Activated CD4-positive, alpha-beta memory T cell treated with anti-CD3 and anti-CD28 coated beads for 36 hours (primary cell): ENCODE results near the gene C16orf90. TPM values are rescaled to one million over a fixed set of nuclear protein-coding genes. Genes with fewer than 3 reads are reported as not detected.
"Not testable (repeated sequence)": the region's sequence is repeated elsewhere in the genome, so short reads cannot be mapped to it uniquely, and the experiment has no call there.

Experiments
- CTCF ChIA-PET: fragments of 350-600 bp; sonication (Branson Sonifier 250); formaldehyde crosslinking; loops from one replicate; lab custom pipeline; 2021; ENCODE audit warnings: antibody characterized with exemption, inconsistent platforms; lab: Charles Lee
- POLR2A ChIA-PET: fragments of 350-600 bp; sonication (Branson Sonifier 250); formaldehyde crosslinking; loops from one replicate; lab custom pipeline; 2021; ENCODE audit warnings: antibody characterized with exemption; lab: Charles Lee
- DNase-seq: peaks from one replicate; pipeline ENCODE4 v3.0.0-alpha.2; 2020
- H3K27ac Mint-ChIP-seq: one replicate; pipeline ENCODE4 v1.8.0; 2021; ENCODE audit warnings: mixed read lengths
- H3K27me3 Mint-ChIP-seq: one replicate; pipeline ENCODE4 v1.8.0; 2021; ENCODE audit warnings: mixed read lengths
- H3K36me3 Mint-ChIP-seq: one replicate; pipeline ENCODE4 v1.8.0; 2021; ENCODE audit warnings: mixed read lengths
- H3K4me1 Mint-ChIP-seq: one replicate; pipeline ENCODE4 v1.8.0; 2021; ENCODE audit warnings: low read depth, mixed read lengths
- H3K4me3 Mint-ChIP-seq: one replicate; pipeline ENCODE4 v1.8.0; 2021; ENCODE audit warnings: mild to moderate bottlenecking, mixed read lengths
- H3K9me3 Mint-ChIP-seq: one replicate; pipeline ENCODE4 v1.8.0; 2021; ENCODE audit warnings: mixed read lengths
- intact Hi-C: fragments of 100-400 bp; cut with micrococcal nuclease; formaldehyde crosslinking; loops from one replicate; pipeline ENCODE4 v1.15.1; 2023
- total RNA-seq, 2 experiments: library from RNA; stranded (reverse); gene quantifications; one replicate each; pipeline ENCODE4 v1.2.3, GENCODE V29; 2021

The C16orf90 gene
- total RNA-seq, 2 experiments from 2014 or later = not detected

DNA sequence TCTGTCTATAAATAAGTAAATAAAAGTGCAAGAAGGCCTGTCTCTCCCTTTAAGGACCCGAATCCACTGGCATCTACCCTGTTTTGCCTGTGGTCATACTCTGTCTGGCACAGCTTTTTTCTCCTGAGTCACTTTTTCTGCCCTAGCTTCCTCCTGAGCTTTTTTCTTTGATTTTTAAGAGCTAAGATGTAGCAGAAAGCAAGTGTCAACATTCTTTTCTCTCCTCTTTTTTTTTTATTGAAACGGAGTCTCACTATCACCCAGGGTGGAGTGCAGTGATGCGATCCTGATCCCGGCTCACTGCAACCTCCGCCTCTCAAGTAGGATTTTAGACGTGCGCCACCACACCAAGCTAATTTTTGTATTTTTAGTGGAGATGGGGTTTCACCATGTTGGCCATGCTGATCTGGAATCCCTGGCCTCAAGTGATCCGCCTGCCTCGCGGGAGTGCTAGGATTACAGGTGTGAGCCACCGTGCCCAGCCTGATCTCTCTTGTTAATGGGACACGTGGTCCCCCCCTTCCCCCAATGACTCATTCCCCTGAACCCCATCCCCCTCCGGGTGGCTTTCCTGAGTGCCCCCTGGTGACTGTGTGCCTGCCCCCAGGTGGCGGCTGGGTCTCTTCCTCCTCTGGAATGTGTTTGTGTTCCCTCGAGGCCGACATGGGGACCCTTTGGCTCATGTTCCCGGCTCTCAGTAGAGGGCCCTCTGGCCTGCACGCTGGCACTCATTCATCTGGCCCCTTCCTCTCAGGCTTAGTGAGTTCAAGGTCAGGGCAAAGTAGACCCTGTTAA, 14.2 kb downstream of the C16orf90 start:
- Mint-ChIP-seq H3K27ac (no peak overlapping the region), H3K27me3 (no peaks in the 10 kb centered on the region), H3K4me1 (peaks cover 10% of the 10 kb centered on the region), H3K36me3 (peaks cover 22% of the 10 kb centered on the region), H3K9me3 (no peaks in the 10 kb centered on the region), H3K4me3 (no peak overlapping the region)
- intact Hi-C loops = no loop called here
- ChIA-PET POLR2A (no interaction called here), CTCF (no interaction called here)
- DNase-seq = no peak

DNA sequence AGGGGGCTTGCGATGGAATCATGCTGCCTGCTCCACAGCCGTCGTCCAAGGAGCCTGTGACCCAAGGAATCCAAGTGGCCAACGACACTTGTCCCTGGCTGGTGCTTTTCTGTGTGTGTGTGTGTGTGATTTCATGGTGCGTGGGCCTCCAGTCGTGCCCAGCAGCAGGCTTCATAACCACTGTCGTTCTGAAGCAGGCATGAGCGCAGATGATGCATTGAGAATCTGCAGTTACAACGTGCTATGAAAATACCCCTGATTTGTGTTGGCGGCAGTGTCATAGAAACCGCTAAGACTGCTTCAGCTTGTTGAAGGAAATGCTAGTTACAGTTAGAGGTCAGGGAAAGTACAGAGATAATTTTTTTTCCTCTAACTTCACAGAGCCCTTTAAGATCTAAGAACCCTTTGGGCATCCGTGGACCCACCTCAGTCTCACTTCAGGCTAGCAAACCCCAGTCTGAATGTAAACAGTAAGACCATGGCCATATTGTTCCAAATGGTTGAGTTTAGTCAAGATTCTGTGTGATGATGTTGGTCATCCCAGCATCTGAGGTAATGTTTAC, 15.6 kb downstream of the C16orf90 start:
- ChIA-PET CTCF (no interaction called here), POLR2A (no interaction called here)
- intact Hi-C loops = no loop called here
- peak overlapping the region; percentile 71 for H3K27ac Mint-ChIP-seq
- H3K4me1 Mint-ChIP-seq = peaks cover 14% of the 10 kb centered on the region
- no peak overlapping the region for H3K4me3 Mint-ChIP-seq
- no peaks in the 10 kb centered on the region for H3K27me3 Mint-ChIP-seq
- no peaks in the 10 kb centered on the region for H3K9me3 Mint-ChIP-seq
- peak; percentile 46 for DNase-seq
- H3K36me3 Mint-ChIP-seq = peaks cover 20% of the 10 kb centered on the region

DNA sequence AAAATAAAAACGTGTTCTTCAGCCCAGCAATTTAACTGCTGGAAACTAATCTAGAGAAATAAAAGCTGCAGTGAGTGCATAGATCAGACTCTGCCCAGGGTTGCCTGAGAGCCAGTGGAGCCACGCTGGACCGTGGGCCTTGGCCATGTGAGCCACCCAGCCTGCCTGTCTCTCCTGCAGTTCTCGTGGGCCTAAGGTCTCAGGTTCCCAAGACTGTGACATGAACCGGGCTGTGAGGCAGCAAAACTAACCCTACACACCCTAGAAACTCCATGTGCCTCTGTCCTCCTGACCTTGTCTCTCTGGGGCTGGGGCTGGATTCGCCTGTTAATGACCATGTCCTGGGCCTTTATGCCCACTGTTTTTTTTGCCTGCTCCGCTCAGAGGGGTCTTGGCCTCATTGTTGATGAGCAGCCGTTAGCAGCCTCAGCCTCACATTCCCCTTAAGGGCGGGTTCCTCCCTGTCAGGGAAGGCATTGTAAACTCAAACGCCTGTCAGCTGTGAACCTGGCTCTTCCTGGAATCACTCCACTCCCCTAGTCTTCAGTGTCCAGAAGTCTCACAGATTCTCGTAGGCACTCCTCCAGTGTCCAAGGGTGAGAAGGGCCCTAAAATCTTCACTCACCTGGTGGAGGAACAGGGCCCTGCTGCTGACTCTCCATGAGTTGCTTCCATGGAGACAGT, 16.9 kb downstream of the C16orf90 start:
- no peak for DNase-seq
- Mint-ChIP-seq H3K27ac (peak overlapping the region; percentile 33), H3K4me1 (peaks cover 14% of the 10 kb centered on the region), H3K27me3 (no peaks in the 10 kb centered on the region), H3K36me3 (peaks cover 19% of the 10 kb centered on the region), H3K9me3 (no peaks in the 10 kb centered on the region), H3K4me3 (no peak overlapping the region)
- intact Hi-C loops = no loop called here
- POLR2A ChIA-PET = no interaction called here
- CTCF ChIA-PET = no interaction called here

DNA sequence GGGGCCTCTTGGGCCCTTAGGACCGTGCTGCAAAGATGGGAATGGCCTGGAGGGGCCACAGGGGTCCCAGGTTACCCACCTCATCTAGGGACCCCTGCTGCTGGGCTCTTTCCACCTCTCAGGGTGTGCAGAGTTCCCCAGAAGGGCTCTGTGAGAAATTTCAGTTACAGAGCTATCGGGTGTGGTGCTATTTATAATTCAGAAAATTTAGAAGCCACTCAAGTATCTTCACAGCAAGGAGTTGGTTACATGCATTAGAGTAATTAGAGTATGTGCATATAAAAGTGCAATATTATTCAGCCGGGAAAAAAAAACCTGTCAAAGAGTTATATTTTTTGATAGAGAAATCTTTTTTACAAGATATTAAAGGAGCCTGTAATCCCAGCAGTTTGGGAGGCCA, 18.9 kb downstream of the C16orf90 start:
- Mint-ChIP-seq H3K4me1 (peaks cover 29% of the 10 kb centered on the region), H3K27ac (no peak overlapping the region), H3K36me3 (peaks cover 14% of the 10 kb centered on the region), H3K9me3 (peaks cover 2% of the 10 kb centered on the region), H3K4me3 (no peak overlapping the region), H3K27me3 (no peaks in the 10 kb centered on the region)
- intact Hi-C loops = no loop called here
- POLR2A ChIA-PET = no interaction called here
- DNase-seq = no peak
- CTCF ChIA-PET = no interaction called here

DNA sequence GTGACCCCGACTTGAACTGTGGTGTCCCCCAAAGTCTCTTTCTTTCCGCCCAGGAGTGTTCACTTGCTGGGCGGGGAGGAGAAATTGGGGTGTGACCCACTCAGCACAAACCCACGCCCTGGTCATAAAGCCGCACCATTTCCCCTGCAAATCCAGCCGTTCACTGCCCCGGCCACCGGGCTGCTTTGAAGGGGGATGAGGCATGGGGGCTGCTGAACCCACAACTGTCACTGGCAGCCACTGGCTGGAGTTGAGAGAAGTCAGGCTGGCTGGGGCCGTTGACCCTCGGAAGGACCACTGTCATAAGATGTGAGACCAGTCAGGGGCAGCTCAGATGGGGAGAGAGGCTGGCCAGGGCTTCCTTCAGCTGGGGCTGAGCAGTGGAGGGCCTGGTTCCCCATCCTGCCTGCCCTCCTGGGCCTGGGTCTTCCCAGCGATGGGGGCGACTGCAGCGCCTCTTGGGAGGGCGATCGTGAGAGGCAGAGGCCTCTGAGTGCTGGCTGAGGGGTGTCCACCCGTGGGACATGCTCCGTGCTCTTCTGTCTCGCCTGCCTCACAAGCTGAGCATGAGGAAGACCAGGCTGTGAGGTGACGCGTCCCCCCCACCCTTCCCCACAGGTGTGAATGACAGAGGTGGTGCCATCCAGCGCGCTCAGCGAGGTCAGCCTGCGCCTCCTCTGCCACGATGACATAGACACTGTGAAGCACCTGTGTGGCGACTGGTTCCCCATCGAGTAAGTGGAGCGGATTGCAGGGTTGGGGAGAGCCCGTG, 19.5 kb downstream of the C16orf90 start:
- no peak for DNase-seq
- H3K4me1 Mint-ChIP-seq = peaks cover 32% of the 10 kb centered on the region
- H3K4me3 Mint-ChIP-seq = no peak overlapping the region
- ChIA-PET POLR2A (no interaction called here), CTCF (no interaction called here)
- peaks cover 11% of the 10 kb centered on the region for H3K36me3 Mint-ChIP-seq
- H3K27ac Mint-ChIP-seq = no peak overlapping the region
- H3K9me3 Mint-ChIP-seq = peaks cover 2% of the 10 kb centered on the region
- H3K27me3 Mint-ChIP-seq = no peaks in the 10 kb centered on the region
- intact Hi-C loops = no loop called here

DNA sequence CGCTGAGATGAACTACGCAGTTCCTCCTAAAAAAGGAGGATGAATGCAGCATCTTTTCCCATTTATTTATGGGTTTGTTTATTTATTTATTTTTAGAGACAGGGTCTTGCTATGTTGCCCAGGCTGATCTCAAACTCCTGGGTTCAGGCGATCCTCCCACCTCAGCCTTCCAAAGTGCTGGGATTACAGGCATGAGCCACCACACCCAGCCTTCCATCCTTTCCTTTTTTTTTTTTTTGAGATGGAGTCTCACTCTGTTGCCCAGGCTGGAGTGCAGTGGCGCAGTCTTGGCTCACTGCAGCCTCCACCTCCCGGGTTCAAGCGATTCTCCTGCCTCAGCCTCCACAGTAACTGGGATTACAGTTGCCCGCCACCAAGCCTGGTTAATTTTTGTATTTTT, 20.4 kb downstream of the C16orf90 start:
- DNase-seq, CTCF ChIA-PET, intact Hi-C loops, POLR2A ChIA-PET, H3K27ac Mint-ChIP-seq, H3K9me3 Mint-ChIP-seq, H3K4me3 Mint-ChIP-seq, H3K27me3 Mint-ChIP-seq: not testable (repeated sequence)
- Mint-ChIP-seq H3K36me3 (peaks cover 13% of the 10 kb centered on the region), H3K4me1 (peaks cover 31% of the 10 kb centered on the region)

DNA sequence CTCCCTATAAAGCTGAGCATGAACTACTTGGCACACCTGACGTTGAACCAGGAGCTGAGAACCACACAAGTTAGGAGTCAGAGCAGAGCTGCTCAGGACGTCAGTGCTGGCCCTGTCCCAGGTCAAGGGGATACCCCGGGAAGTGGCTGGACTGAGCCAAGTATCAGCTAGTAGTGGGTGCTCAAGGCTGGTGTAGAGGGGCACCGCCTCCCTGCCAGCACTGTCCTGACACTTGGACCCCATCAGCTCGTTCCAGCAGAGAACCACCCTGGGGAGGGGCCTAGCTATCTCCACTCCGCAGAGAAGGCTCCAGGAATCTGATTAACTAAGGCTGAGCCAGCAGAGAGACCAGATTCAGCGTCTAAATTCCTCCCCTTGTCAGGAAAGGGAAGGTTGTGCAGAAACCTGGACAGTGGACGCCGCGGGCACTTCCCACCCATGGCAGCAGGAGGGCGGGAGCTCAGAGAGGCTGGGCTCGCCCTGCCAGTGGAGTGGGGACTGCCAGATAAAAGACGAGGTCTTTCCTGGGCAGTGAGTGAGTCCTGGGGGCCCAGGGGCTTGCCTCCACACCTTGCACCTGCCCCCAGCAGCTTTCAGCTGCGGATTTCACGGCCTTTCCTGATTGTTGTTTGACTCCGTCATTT, 21.0 kb downstream of the C16orf90 start:
- intact Hi-C loops = no loop called here
- Mint-ChIP-seq H3K4me1 (peaks cover 25% of the 10 kb centered on the region), H3K27ac (no peak overlapping the region), H3K27me3 (no peaks in the 10 kb centered on the region), H3K4me3 (no peak overlapping the region), H3K36me3 (peaks cover 13% of the 10 kb centered on the region), H3K9me3 (peaks cover 2% of the 10 kb centered on the region)
- CTCF ChIA-PET = no interaction called here
- POLR2A ChIA-PET = no interaction called here
- no peak for DNase-seq

DNA sequence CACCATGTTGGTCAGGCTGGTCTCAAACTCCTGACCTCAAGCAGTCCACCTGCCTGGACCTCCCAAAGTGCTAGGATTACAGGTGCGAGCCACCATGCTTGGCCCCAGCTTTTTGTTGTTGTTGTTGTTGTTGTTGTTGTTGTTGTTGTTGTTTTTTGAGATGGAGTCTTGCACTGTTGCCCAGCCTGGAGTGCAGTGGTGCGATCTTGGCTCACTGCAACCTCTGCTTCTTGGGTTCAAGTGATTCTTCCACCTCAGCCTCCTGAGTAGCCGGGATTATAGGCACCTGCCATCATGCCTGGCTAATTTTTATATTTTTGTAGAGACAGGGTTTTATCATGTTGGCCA, 21.7 kb downstream of the C16orf90 start:
- H3K27me3 Mint-ChIP-seq, H3K9me3 Mint-ChIP-seq, CTCF ChIA-PET, H3K27ac Mint-ChIP-seq, POLR2A ChIA-PET, intact Hi-C loops, DNase-seq, H3K4me3 Mint-ChIP-seq: not testable (repeated sequence)
- Mint-ChIP-seq H3K4me1 (peaks cover 25% of the 10 kb centered on the region), H3K36me3 (peaks cover 13% of the 10 kb centered on the region)

DNA sequence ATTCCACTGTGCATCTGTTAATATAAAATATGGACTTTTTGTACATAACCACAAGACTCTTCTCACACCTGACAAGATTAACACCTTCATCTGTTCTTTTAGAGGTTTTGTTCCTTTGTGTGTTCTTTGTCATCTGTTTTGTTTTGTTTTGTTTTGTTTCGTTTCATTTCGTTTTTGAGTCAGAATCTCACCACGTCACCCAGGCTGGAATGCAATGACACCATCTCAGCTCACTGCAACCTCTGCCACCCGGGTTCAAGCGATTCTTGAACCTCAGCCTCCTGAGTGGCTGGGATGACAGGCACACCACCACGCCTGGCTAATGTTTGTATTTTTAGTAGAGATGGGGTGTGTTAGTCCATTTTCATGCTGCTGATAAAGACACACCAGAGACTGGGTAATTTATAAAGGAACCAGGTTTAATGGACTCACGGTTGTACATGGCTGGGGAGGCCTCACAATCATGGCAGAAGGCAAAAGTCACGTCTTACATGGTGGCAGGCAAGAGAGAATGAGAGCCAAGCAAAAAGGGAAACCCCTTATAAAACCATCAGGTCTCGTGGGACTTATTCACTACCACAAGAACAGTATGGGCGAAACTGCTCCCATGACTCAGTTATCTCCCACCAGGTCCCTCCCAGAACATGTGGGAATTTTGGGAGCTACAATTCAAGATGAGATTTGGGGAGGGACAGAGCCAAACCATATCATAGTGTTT, 22.3 kb downstream of the C16orf90 start:
- intact Hi-C loops = no loop called here
- H3K36me3 Mint-ChIP-seq = peaks cover 13% of the 10 kb centered on the region
- no peaks in the 10 kb centered on the region for H3K27me3 Mint-ChIP-seq
- no peak overlapping the region for H3K4me3 Mint-ChIP-seq
- peaks cover 2% of the 10 kb centered on the region for H3K9me3 Mint-ChIP-seq
- ChIA-PET POLR2A (no interaction called here), CTCF (no interaction called here)
- DNase-seq = peak; percentile 44
- peak overlapping the region; percentile 57 for H3K27ac Mint-ChIP-seq
- H3K4me1 Mint-ChIP-seq = peaks cover 30% of the 10 kb centered on the region

DNA sequence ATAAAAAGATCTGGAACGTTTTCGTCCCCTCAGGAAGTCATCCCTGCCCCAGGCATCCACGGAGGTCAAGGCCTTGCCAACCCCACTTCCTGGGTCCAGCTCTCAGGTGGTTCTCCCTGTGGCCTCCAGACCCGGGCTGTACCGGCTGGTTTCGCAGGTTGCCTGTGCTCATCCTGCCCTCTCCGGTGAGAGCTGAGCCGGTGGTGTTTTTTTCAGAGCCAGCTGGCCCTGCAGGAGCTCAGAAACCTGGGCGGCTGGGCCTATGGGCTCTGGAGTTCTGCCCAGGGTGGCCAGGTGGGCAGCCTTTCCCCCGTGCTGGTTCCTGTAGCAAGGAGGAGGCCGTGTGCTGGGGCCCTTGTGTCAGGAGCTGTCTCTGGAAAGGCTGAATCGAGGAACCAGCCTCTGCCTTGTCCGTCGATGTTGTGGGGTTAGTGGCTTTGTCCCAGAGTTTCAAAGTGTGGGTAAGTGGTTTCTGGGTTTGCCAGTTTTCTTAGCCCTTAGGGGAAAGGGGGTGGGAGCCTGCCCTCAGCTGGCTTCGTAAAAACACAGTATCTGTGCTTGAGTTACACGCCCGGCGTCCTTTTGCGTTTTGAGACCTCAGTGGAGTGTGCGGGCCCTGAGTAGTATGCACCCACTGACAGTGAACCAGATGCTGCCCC, 23.6 kb downstream of the C16orf90 start:
- Mint-ChIP-seq H3K4me3 (no peak overlapping the region), H3K4me1 (peaks cover 43% of the 10 kb centered on the region), H3K9me3 (peaks cover 2% of the 10 kb centered on the region), H3K36me3 (peaks cover 18% of the 10 kb centered on the region), H3K27me3 (no peaks in the 10 kb centered on the region), H3K27ac (no peak overlapping the region)
- intact Hi-C loops = no loop called here
- DNase-seq = no peak
- POLR2A ChIA-PET = no interaction called here
- CTCF ChIA-PET = no interaction called here

DNA sequence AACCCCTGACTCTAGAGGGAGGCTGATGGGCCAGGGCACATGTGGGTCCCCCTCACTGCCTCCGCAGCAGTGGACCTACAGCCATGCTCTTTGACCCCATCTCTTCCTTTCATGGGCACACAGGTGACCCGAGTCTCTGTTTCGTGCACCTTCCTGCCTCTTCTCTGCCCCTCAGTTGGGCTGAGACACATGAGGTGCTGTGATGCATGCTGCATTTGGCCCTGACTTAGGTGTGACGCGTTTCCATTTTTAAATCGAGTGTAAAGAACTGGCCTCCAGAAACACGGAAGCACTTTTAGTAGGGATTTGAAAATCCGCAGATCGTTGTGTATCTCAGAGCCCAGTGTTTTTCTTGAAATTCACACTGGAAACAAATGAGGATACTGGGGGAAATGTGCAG, 24.6 kb downstream of the C16orf90 start:
- Mint-ChIP-seq H3K27ac (no peak overlapping the region), H3K9me3 (peaks cover 2% of the 10 kb centered on the region), H3K36me3 (peaks cover 18% of the 10 kb centered on the region), H3K4me1 (peaks cover 48% of the 10 kb centered on the region), H3K4me3 (no peak overlapping the region), H3K27me3 (no peaks in the 10 kb centered on the region)
- intact Hi-C loops = no loop called here
- ChIA-PET CTCF (no interaction called here), POLR2A (no interaction called here)
- no peak for DNase-seq
